T-helper 2 cell treated with Interferon-gamma antibody and Interleukin-4, amounts not matched to agents 5 μg/mL and 100 μg/mL, for 36 hours (primary cell): ENCODE data around the gene LIMS2.

Experiments used
- DNase-seq: peaks from one replicate; pipeline ENCODE4 v3.0.0; 2021; ENCODE audit warnings: low spot score
- H3K27ac Mint-ChIP-seq: one replicate; pipeline ENCODE4 v1.8.0; 2021; ENCODE audit warnings: mild to moderate bottlenecking, mixed read lengths
- H3K27me3 Mint-ChIP-seq: one replicate; pipeline ENCODE4 v1.8.0; 2021; ENCODE audit warnings: low read depth, mixed read lengths
- H3K36me3 Mint-ChIP-seq: one replicate; pipeline ENCODE4 v1.8.0; 2021; ENCODE audit warnings: low read depth, mixed read lengths
- H3K4me1 Mint-ChIP-seq: one replicate; pipeline ENCODE4 v1.8.0; 2021; ENCODE audit warnings: low read depth, mixed read lengths
- H3K4me3 Mint-ChIP-seq: one replicate; pipeline ENCODE4 v1.8.0; 2022; ENCODE audit warnings: mild to moderate bottlenecking, moderate library complexity, mixed read lengths
- H3K9me3 Mint-ChIP-seq: one replicate; pipeline ENCODE4 v1.8.0; 2021; ENCODE audit warnings: mixed read lengths

The LIMS2 gene

DNA sequence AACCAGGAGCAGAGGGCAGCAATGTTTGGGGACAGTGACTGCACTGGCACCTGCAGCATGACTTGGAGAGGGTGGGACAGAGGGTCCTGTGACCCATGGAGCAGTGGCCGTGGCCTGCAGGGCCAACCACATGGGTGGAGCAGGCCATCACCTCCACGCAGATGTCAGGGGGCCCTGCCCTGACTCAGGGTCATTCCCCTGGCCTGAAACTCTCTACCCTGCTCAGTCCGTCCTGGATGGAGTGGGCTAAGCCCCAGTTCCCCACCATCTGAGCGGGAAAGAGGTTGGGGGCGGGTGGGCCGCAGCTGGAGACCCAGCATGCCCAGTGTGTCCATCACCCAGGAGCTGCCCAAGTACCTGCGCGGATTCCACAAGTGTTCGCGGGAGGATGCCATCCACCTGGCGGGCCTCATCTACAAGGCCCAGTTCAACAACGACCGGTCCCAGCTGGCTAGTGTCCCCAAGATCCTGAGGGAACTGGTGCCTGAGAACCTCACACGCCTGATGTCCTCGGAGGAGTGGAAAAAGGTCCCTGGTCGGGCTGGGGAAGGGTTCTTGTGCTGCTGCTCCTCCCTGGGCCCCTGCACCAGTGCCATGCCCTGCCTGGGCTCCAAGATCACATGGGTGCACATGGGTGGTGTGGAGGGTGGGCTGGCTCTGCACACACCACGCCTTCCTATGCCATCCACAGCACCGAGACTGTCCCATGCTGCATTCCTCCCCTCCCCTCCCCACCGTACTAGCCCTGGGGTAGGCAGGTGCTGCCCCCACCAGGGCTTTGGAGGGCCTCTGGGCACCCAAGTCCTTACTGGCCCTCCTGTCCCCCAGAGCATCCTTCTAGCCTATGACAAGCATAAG, 39.7 kb downstream of the LIMS2 start:
- DNase-seq = no peak
- no peaks in the 10 kb centered on the region for H3K9me3 Mint-ChIP-seq
- H3K4me1 Mint-ChIP-seq = peaks cover 26% of the 10 kb centered on the region
- no peak overlapping the region for H3K27ac Mint-ChIP-seq
- no peaks in the 10 kb centered on the region for H3K36me3 Mint-ChIP-seq
- no peak overlapping the region for H3K4me3 Mint-ChIP-seq
- no peaks in the 10 kb centered on the region for H3K27me3 Mint-ChIP-seq

DNA sequence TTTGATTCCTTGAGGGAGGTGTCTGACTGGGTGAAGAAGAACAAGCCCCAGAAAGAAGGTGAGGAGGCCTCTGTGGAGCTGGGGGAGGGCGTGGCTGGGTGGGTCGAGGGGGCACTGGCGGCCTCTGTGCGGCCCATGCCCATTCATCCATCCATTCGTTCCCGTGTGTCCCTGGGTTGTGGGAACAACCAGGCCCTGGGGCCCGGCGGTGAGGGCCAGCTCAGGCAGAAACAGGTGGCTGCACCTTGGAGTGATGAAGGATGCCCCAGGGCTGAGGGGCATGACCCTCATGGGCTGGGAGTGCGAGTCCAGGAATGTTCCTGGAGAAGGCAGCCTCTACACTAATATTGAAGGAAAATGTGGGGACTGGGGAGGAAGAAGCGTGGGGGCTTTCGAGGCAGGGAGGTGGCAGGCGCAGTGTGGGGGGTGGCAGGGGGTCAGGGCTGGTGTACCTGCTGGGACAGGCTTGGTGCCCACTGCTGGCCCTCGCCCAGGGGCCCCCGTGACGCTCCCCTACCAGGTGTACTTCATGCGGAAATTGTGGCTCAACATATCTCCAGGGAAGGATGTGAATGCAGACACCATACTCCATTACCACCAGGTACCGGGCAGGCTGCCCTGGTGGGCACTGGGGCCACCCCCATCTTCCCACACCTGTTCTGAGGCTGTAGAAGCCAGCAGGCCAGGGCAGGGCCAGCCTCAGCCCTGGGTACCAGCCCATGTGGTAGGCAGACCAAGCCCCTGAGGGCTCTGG, 40.5 kb downstream of the LIMS2 start:
- Mint-ChIP-seq H3K36me3 (no peaks in the 10 kb centered on the region), H3K4me3 (no peak overlapping the region), H3K9me3 (no peaks in the 10 kb centered on the region), H3K4me1 (peaks cover 23% of the 10 kb centered on the region), H3K27ac (no peak overlapping the region), H3K27me3 (no peaks in the 10 kb centered on the region)
- no peak for DNase-seq

DNA sequence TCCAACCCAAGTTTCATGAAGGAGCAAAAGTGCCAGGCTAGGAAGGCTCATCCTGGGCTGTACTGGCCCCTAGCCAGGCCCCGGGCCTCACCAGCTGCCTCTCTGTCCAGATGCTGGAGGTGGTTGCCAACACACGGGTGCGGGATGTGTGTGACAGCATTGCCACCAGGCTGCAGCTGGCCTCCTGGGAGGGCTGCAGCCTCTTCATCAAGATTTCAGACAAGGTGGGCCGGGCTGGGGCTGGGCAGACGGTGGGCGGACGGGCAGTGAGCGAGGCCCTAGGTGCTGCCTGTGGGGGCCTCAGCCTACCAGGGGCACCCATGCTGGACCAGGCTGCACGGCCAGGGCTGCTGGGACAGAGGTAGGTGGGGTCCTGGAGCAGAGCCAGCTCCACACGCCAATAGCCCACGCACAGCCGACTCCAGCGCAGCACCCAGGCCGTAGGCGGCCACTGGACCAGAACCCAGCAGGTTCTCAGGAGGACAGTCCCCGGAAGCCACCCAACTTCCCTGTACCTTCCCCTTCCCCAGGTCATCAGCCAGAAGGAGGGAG, 41.2 kb downstream of the LIMS2 start:
- Mint-ChIP-seq H3K27ac (no peak overlapping the region), H3K36me3 (no peaks in the 10 kb centered on the region), H3K4me3 (no peak overlapping the region), H3K27me3 (no peaks in the 10 kb centered on the region), H3K4me1 (peaks cover 21% of the 10 kb centered on the region), H3K9me3 (no peaks in the 10 kb centered on the region)
- DNase-seq = no peak

DNA sequence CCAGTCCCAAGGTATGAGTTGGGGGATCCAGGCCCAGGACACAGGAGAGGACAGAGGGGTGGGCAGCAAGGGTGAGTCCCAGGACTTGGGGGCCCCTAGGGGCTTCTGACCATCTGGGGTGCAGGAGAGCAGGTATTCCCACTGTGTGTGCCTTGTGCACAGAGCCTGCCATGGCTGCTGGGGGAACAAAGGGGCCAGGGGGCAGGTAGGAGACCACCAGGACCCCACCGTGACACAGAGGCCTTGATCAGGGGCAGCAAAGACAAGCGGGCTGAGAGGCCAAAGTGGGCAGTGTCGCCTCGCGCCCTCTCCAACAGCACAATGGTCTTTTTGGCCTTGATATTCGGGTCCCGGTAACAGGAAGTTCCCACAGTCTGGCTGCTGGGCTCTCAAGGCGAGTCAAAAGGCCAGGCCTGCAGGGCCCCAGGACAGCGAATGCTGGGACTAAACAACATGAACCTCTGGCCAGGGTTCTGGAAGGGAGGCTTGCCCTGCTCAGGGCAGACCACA, 41.7 kb downstream of the LIMS2 start:
- H3K36me3 Mint-ChIP-seq = no peaks in the 10 kb centered on the region
- peak overlapping the region; percentile 15 for H3K27ac Mint-ChIP-seq
- no peak overlapping the region for H3K4me3 Mint-ChIP-seq
- peaks cover 17% of the 10 kb centered on the region for H3K4me1 Mint-ChIP-seq
- no peaks in the 10 kb centered on the region for H3K27me3 Mint-ChIP-seq
- DNase-seq = no peak
- H3K9me3 Mint-ChIP-seq = no peaks in the 10 kb centered on the region

DNA sequence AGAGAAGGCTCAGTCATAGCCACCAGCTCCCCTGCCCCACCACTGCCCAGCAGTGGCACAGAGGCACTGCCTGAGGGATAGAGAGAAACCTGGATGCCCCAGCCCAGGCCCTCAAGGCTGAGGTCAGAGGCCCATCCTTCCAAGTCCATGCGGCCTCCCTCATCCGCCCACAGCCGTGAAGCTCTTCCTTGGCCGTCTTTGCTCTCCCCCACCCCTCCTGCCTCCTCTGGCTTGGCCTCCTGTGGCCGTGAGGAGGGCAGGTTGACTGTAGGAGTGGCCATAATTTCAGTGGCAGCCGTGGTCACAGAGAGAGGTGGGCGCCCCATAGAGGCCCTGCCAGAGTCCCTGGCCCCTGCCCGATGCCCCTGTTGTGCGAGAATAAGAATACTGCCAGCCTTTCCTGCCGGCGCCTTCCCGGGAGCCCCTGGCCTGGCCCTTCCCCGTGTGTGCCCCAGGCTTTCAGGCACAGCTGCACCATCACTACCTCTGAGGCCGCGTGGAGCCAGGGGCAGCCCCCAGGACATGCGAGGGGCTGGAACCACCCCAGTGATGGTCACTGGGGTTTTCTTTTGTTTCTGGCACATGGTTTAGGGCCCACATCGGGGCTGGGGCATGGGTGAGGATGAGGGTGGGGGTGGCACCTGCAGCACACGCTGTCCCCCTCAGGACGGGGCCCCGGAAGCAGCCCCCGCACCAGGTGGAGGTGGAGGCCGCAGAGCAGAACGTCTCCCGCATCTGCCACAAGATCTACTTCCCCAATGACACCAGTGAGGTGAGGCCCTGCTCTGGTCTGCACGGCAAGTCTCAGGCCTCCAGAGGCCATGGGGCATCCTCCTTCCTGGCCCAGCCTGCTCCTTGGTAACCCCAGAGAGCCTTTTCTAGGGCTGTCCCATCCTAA, 42.5 kb downstream of the LIMS2 start:
- Mint-ChIP-seq H3K4me1 (peaks cover 11% of the 10 kb centered on the region), H3K9me3 (no peaks in the 10 kb centered on the region), H3K27me3 (no peaks in the 10 kb centered on the region), H3K36me3 (no peaks in the 10 kb centered on the region), H3K4me3 (no peak overlapping the region), H3K27ac (no peak overlapping the region)
- DNase-seq = no peak

DNA sequence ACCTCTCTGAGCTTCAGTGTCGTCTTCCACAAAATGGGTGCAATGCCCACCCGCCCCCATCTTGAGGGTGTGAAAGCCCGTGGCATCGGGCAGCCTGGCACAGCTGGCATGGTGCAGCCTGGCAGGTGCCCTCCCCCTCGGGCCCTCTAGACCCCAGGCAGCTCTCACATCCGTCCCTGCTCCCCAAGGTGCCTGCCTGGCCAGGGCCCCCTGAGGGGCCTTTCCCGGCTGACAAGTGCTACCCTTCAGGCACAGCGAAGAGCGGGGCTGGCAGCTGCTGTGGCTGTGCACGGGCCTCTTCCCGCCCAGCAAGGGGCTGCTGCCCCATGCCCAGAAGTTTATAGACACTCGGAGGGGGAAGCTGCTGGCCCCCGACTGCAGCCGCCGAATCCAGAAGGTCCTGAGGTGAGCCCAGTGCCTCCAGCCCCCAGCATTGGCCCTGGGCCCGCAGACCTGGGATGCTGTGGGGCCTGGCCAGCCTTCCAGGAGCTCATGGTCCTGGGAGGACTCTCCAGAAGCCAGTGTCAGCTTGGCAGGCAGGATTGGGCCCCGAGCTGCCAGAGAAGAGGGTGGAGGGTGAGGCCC, 43.2 kb downstream of the LIMS2 start:
- Mint-ChIP-seq H3K27ac (no peak overlapping the region), H3K9me3 (no peaks in the 10 kb centered on the region), H3K4me3 (no peak overlapping the region), H3K4me1 (peaks cover 9% of the 10 kb centered on the region), H3K27me3 (no peaks in the 10 kb centered on the region), H3K36me3 (no peaks in the 10 kb centered on the region)
- no peak for DNase-seq

DNA sequence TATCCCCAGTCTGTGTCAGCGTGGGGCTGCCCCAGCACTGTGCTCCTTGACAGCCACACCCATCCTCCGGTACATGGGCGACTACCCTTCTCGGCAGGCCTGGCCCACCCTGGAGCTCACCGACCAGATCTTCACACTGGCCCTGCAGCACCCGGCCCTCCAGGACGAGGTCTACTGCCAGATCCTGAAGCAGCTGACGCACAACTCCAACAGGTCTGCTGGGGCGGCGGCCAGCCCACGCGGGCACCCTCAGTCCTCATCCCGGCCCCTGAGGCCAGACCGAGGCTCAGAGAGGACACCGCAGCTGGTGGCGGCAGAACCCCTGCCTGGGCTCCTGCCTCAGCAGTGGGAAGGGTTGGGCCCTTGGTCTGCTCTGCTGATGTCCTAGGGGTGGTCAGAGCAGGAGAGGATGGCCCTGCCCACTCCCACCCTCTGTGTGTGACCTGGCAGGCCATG, 43.8 kb downstream of the LIMS2 start:
- H3K27ac Mint-ChIP-seq = no peak overlapping the region
- peaks cover 6% of the 10 kb centered on the region for H3K4me1 Mint-ChIP-seq
- no peaks in the 10 kb centered on the region for H3K36me3 Mint-ChIP-seq
- no peaks in the 10 kb centered on the region for H3K27me3 Mint-ChIP-seq
- no peak for DNase-seq
- no peak overlapping the region for H3K4me3 Mint-ChIP-seq
- no peaks in the 10 kb centered on the region for H3K9me3 Mint-ChIP-seq

DNA sequence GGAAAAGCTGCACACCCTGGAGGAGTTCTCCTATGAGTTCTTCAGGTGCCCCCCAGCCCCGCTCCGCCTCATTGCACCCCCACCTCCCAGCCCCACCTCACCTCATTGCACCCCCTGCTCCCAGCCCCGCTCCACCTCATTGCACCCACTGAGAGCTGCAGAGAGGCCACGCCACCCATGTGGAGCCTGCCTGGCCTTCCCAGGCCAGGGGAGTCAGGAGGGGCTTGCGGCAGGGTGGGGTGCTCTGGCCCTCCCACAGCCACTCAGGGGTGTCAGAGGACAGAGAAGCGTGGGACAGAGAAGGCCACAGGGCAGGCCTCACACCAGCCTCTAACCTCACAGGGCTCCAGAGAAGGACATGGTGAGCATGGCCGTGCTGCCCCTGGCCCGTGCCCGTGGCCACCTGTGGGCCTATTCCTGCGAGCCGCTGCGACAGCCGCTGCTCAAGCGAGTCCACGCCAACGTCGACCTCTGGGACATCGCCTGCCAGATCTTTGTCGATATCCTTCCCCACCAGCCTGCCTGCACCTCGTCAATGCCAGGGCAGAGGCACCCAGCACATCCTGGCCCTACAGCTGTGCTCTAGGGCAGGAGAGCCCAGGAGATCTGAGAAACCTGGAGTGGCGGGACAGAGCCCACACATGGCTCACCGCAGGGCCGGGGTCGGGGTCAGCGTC, 44.3 kb downstream of the LIMS2 start:
- Mint-ChIP-seq H3K4me1 (peaks cover 6% of the 10 kb centered on the region), H3K27me3 (no peaks in the 10 kb centered on the region), H3K36me3 (no peaks in the 10 kb centered on the region), H3K9me3 (no peaks in the 10 kb centered on the region), H3K4me3 (no peak overlapping the region), H3K27ac (no peak overlapping the region)
- DNase-seq = no peak

DNA sequence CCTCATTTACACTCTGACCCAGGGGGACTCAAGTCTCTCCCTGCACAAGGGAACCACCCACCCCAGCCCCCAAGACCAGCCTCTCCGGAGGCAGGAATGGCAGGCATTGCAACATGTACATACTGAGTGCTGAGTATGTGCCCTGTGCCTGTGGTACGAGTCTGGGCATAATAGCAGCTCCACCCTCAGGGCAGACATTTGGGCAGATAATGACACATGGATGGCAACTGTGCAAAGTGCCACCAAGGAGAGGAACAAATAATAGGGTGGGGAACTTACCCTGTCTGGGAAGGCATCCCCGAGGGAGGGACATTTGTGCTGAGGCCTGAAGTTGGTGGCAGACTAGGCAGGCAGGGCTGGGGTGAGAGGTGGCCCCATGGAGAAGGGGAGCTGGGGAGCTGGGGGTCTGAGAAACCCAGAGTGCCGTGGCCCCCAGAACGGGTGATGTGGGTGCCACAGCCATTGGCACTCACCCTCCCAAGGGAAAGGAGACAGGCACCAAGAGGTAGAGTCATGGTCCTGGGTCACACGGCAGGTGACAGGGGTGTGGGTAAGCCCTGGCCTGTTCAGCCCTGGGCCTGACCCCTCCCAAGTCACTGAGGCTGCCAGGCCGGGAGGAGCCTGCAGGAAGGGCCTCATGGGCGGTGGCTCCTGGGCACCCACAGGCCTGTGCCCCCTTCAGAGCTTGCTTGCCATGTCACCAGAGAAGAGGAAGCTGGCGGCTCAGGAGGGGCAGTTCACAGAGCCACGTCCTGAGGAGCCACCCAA, 45.0 kb downstream of the LIMS2 start:
- H3K9me3 Mint-ChIP-seq = no peaks in the 10 kb centered on the region
- no peak overlapping the region for H3K27ac Mint-ChIP-seq
- H3K27me3 Mint-ChIP-seq = no peaks in the 10 kb centered on the region
- H3K36me3 Mint-ChIP-seq = no peaks in the 10 kb centered on the region
- H3K4me3 Mint-ChIP-seq = no peak overlapping the region
- DNase-seq = no peak
- peaks cover 6% of the 10 kb centered on the region for H3K4me1 Mint-ChIP-seq

DNA sequence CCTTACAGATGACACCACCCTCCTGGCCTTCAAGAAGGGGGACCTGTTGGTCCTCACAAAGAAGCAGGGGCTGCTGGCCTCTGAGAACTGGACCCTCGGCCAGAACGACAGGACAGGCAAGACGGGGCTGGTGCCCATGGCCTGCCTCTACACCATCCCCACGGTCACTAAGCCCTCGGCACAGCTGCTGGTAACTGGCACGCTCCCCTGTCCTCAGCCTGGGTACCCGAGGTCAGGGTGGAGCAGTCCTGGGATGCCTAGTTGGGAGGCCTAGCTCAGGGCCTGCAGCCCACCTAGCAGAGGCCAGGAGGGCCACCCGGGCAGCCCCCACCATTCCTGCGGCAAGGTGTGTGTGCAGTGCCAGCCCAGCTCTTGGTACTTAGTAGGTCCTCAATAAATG, 45.7 kb downstream of the LIMS2 start:
- Mint-ChIP-seq H3K9me3 (no peaks in the 10 kb centered on the region), H3K4me1 (peaks cover 6% of the 10 kb centered on the region), H3K4me3 (no peak overlapping the region), H3K27me3 (no peaks in the 10 kb centered on the region), H3K36me3 (no peaks in the 10 kb centered on the region), H3K27ac (no peak overlapping the region)
- no peak for DNase-seq

DNA sequence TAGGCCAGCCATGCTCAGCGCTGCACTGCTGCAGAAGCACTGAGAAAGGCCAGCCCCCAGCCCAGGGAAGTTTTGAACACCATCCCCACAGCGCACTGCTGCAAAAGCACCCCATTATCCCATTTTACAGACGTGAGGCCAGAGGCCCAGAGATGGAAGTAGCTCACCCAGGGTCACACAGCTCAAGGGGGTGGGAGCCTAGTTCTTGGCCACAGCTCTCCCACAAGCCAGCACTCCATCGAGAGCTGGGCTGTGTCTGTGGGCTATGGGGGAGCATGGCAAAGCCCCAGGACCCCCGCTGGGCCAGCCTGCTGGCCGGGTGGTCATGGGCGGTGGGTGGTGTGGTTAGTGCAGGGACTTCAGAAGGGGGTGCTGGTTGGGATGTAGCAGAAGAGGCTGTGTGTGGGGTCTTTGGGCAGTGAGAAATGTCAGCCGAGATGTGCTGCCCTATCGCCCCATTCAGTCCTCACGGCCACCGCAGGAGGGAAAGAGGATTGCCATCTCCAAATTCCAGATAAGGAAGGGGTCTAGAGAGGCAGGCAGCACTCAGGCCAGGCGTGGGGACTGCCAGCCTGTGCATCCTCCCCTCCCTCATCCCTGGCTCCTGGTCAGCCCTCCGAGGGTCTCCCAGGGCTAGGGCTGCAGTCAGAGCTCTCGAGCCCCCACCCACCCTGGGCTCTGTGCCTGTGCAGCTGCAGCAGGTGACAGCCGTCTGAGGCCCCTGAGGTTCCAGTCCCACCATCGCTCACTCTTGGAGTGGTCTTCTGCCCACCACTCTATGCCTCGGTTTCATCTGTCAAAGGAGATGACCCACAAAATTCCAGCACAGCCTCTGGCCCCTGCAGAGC, 46.3 kb downstream of the LIMS2 start:
- no peak for DNase-seq
- no peaks in the 10 kb centered on the region for H3K9me3 Mint-ChIP-seq
- H3K4me1 Mint-ChIP-seq = peaks cover 6% of the 10 kb centered on the region
- no peak overlapping the region for H3K27ac Mint-ChIP-seq
- H3K4me3 Mint-ChIP-seq = no peak overlapping the region
- no peaks in the 10 kb centered on the region for H3K36me3 Mint-ChIP-seq
- H3K27me3 Mint-ChIP-seq = no peaks in the 10 kb centered on the region
